Measurements from ENCODE around the gene ZXDC. TPM values are rescaled to one million over a fixed set of nuclear protein-coding genes. Genes with fewer than 3 reads are reported as not detected.
A peak's percentile ranks its signal among the peaks of the same experiment; 100 is the strongest.

ZXDC gene
- total RNA-seq, 4 donors from 2014 or later: 40.5 to 97.5 (median 61.2) TPM

GRCh38 chr3:126512026-126512425 lies 36.3 kb upstream of the ZXDC start:
- no peaks in the 10 kb centered on the region for H3K27me3 ChIP-seq
- peaks cover 5% of the 10 kb centered on the region for H3K4me1 ChIP-seq
- TF ChIP-seq POLR2A (IDR thresholded peaks at IDR 0.05): no peak
- H3K9me3 ChIP-seq: no peaks in the 10 kb centered on the region
- WGBS: 69% methylated on average over 7 of the region's 7 CpGs
- no peaks in the 10 kb centered on the region for H3K36me3 ChIP-seq
- no peak for DNase-seq (ENCODE audit: low spot score in 2 of 2)
- H3K4me3 ChIP-seq: no peak overlapping the region
- H3K27ac ChIP-seq: no peak overlapping the region

GRCh38 chr3:126511291-126511690 lies 35.6 kb upstream of the ZXDC start:
- Histone ChIP-seq H3K4me3 (no peak overlapping the region), H3K4me1 (peaks cover 5% of the 10 kb centered on the region), H3K27me3 (peaks cover 2% of the 10 kb centered on the region), H3K27ac (no peak overlapping the region), H3K36me3 (no peaks in the 10 kb centered on the region), H3K9me3 (no peaks in the 10 kb centered on the region)
- 71% methylated on average over 7 of the region's 7 CpGs for WGBS
- TF ChIP-seq POLR2A (IDR thresholded peaks at IDR 0.05): no peak
- no peak for TF ChIP-seq POLR2AphosphoS5 (IDR thresholded peaks at IDR 0.05)
- no peak for TF ChIP-seq CTCF (IDR thresholded peaks at IDR 0.05)
- TF ChIP-seq EP300 (IDR thresholded peaks at IDR 0.05): no peak
- DNase-seq (ENCODE audit: low spot score in 2 of 2): no peak

- peak in 1 of 2 donors; percentile 21 for DNase-seq (ENCODE audit: low spot score in 2 of 2)
- Histone ChIP-seq H3K9me3 (no peaks in the 10 kb centered on the region), H3K27ac (no peak overlapping the region), H3K36me3 (no peaks in the 10 kb centered on the region), H3K4me1 (peaks cover 5% of the 10 kb centered on the region), H3K27me3 (peaks cover 7% of the 10 kb centered on the region), H3K4me3 (no peak overlapping the region)
- WGBS: 87% methylated on average over 3 of the region's 22 CpGs
- TF ChIP-seq EP300 (IDR thresholded peaks at IDR 0.05) (no peak), POLR2A (IDR thresholded peaks at IDR 0.05) (no peak), POLR2AphosphoS5 (IDR thresholded peaks at IDR 0.05) (no peak), CTCF (IDR thresholded peaks at IDR 0.05) (no peak)
Measured at GRCh38 chr3:126510308-126510910, 34.7 kb upstream of the ZXDC start.

GRCh38 chr3:126509597-126510307 lies 34.1 kb upstream of the ZXDC start:
- DNase-seq (ENCODE audit: low spot score in 2 of 2): peak in 1 of 2 donors; percentile 51
- peaks cover 5% of the 10 kb centered on the region for H3K4me1 ChIP-seq
- no peaks in the 10 kb centered on the region for H3K9me3 ChIP-seq
- no peak overlapping the region for H3K4me3 ChIP-seq
- no peaks in the 10 kb centered on the region for H3K36me3 ChIP-seq
- peaks cover 9% of the 10 kb centered on the region for H3K27me3 ChIP-seq
- TF ChIP-seq EP300 (IDR thresholded peaks at IDR 0.05): no peak
- no peak for TF ChIP-seq CTCF (IDR thresholded peaks at IDR 0.05)
- no peak for TF ChIP-seq POLR2A (IDR thresholded peaks at IDR 0.05)
- TF ChIP-seq POLR2AphosphoS5 (IDR thresholded peaks at IDR 0.05): no peak
- 48% methylated on average over 11 of the region's 18 CpGs for WGBS
- no peak overlapping the region for H3K27ac ChIP-seq

- H3K4me1 ChIP-seq: peaks cover 5% of the 10 kb centered on the region
- no peak for DNase-seq (ENCODE audit: low spot score in 2 of 2)
- H3K36me3 ChIP-seq: no peaks in the 10 kb centered on the region
- H3K9me3 ChIP-seq: no peaks in the 10 kb centered on the region
- H3K27ac ChIP-seq: no peak overlapping the region
- WGBS: 75% methylated on average over 4 of the region's 4 CpGs
- no peak overlapping the region for H3K4me3 ChIP-seq
- no peak for TF ChIP-seq CTCF (IDR thresholded peaks at IDR 0.05)
- TF ChIP-seq POLR2A (IDR thresholded peaks at IDR 0.05): no peak
- no peak for TF ChIP-seq POLR2AphosphoS5 (IDR thresholded peaks at IDR 0.05)
- peaks cover 13% of the 10 kb centered on the region for H3K27me3 ChIP-seq
Measured at GRCh38 chr3:126508564-126508964, 32.9 kb upstream of the ZXDC start.

Data from suprapubic skin (tissue), 4 donors.